Fibroblast of mammary gland (primary cell): ENCODE data around the gene ZNF211.

Source experiments
- DNase-seq: peaks from one replicate; pipeline ENCODE4 v3.0.0-alpha.2; 2010; ENCODE audit warnings: low read depth
- H3K4me3 ChIP-seq: 2 replicates; pipeline ENCODE4 v1.5.1; 2011; ENCODE audit warnings: low read depth, mild to moderate bottlenecking, low read length, moderate library complexity; ENCODE audit not compliant: control insufficient read depth
- CTCF ChIP-seq: conservative IDR thresholded peaks from 2 replicates; pipeline ENCODE4 v1.5.1; 2011; ENCODE audit warnings: low read depth, low read length, inconsistent platforms; ENCODE audit not compliant: control insufficient read depth, insufficient read depth

The ZNF211 gene

GRCh38 chr19:57668635-57669034 is 35.7 kb downstream of the ZNF211 start, which contains the start of gene ZSCAN4:
TSS of gene ZSCAN4 (plus strand) at chr19:57668935. CDS start at chr19:57676146, 7,211 bp downstream.
- no peak for TF ChIP-seq CTCF
- DNase-seq = no peak
- no peak within 1 kb of the TSS for H3K4me3 ChIP-seq

- peak; percentile 7 for DNase-seq
- no peak overlapping the region for H3K4me3 ChIP-seq
- TF ChIP-seq CTCF = no peak
Measured at GRCh38 chr19:57671124-57671895, 38.3 kb downstream of the ZNF211 start.

- no peak for DNase-seq
- TF ChIP-seq CTCF = no peak
- H3K4me3 ChIP-seq = no peak overlapping the region
Measured at GRCh38 chr19:57672466-57672865, 39.5 kb downstream of the ZNF211 start.

DNA sequence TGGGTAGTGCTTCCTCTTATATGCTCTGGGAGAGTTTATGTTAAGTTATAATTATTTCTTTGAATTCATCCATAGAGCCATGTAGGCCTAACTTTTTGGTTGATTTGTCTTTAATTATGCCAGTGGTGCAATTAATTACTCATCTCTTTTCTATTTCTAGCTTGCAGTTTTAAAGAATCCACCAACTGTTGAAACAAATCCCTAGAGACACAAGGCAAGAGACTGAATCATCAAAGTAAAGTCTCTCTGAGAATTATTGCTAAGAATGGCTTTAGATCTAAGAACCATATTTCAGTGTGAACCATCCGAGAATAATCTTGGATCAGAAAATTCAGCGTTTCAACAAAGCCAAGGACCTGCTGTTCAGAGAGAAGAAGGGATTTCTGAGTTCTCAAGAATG is 42.9 kb downstream of the ZNF211 start:
- DNase-seq = peak; percentile 59
- H3K4me3 ChIP-seq = no peak overlapping the region
- TF ChIP-seq CTCF = no peak

DNA sequence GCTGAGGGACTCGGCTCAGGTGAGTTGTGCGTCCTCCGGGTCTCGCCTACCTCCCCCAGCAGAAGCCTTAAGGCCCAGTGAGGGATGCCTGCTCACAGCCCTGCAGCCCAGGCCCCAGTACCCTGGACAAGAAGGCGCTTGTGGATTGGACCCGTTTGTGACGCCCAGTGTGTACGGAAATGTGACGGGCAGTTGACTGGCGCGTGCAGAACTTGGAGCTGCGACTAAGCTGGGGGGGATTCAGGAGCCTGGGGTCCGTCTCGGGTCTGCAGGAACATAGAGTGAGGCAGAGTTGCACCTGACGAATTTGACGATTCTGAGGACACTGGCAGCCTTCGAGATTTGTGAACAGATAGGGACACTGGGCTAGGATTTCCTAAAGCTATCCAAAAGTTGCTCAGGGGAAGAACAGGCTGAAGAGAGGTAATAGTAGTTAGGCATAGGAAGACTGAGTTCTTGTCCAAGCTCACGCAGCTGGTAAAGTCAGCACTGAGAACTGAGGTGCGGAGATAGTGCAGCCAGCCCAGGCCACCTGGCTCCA is 49.3 kb downstream of the ZNF211 start:
- TF ChIP-seq CTCF = no peak
- peak overlapping the region; percentile 93 for H3K4me3 ChIP-seq
- peak; percentile 8 for DNase-seq

DNA sequence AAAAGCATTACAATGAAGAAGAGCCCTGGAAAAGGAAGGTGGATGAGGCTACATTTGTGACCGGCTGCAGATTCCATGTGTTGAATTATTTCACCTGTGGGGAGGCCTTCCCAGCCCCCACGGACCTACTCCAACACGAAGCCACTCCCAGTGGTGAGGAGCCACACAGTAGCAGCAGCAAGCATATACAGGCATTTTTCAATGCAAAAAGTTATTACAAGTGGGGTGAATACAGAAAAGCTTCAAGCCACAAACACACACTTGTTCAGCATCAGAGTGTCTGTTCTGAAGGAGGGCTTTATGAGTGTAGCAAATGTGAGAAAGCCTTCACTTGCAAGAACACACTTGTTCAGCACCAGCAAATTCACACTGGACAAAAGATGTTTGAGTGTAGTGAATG is 53.8 kb downstream of the ZNF211 start:
- no peak overlapping the region for H3K4me3 ChIP-seq
- TF ChIP-seq CTCF = no peak
- DNase-seq = no peak
